ENCODE results near the gene NACA2. TPM values are rescaled to one million over a fixed set of nuclear protein-coding genes. Genes with fewer than 3 reads are reported as not detected.

NACA2 gene
- total and polyA plus RNA-seq, 2 of the 4 experiments (the other 2 are of a cell fraction): not detected

DNA sequence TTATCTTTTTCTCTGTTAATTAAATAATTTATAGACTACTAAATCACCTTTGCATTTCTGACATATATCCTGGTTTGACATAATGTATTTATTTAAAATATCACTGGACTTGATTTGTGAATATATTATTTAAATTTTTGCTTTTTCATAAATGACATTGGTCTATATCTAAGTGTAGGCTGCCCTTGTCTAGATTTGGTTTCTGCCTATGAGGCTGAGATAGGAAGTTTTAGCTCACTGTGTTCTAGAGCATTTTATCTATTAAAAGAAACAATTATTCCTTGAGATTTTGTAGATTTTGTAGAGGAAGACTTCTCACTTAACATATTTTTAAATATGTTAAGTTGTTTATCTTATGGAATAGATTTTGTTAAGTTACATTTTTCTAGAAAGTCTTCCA lies 43.9 kb downstream of the NACA2 start:
- Histone ChIP-seq H2BK120ac (ENCODE audit: low read depth, low read length) (no peak overlapping the region), H2BK5ac (ENCODE audit: low read depth, low read length, poor library complexity, severe bottlenecking) (no peak overlapping the region), H3K4me2 (ENCODE audit: low read depth, low read length) (no peak overlapping the region), H3K14ac (replicated peaks; ENCODE audit: low read depth, low read length) (no peak overlapping the region), H3K79me1 (ENCODE audit: low read depth in 1 of 2, low read length in 2 of 2) (no peaks in the 10 kb centered on the region), H2AK9ac (replicated peaks; ENCODE audit: low read depth, low read length, poor library complexity) (no peak overlapping the region), H3K27ac (ENCODE audit: insufficient read depth, low read length) (no peak overlapping the region), H4K8ac (ENCODE audit: low read depth in 2 of 2, low read length in 2 of 2) (no peak overlapping the region), H3K9ac (ENCODE audit: low read depth, low read length) (no peak overlapping the region), H4K91ac (ENCODE audit: insufficient read depth, low read depth, low read length) (no peak overlapping the region), H3K18ac (ENCODE audit: low read depth, low read length) (no peak overlapping the region), H3K27me3 (ENCODE audit: control insufficient read depth, insufficient read depth, low read length) (peaks cover 5% of the 10 kb centered on the region), H3K4me1 (ENCODE audit: control insufficient read depth, insufficient read depth, low read length) (no peaks in the 10 kb centered on the region), H2BK15ac (ENCODE audit: low read depth, low read length) (no peak overlapping the region), H3K56ac (ENCODE audit: extremely low read depth, insufficient read depth, low read length) (no peak overlapping the region), H2AFZ (replicated peaks; ENCODE audit: low read length, poor library complexity) (no peak overlapping the region), H3K36me3 (ENCODE audit: control insufficient read depth, insufficient read depth, low read length) (no peaks in the 10 kb centered on the region), H3K9me3 (ENCODE audit: control insufficient read depth, insufficient read depth, low read length) (no peaks in the 10 kb centered on the region), H2AK5ac (ENCODE audit: low read depth, low read length) (no peak overlapping the region), H4K20me1 (ENCODE audit: insufficient read depth, low read length) (no peaks in the 10 kb centered on the region), H3K9me1 (ENCODE audit: insufficient read depth, low read length) (no peaks in the 10 kb centered on the region), H3K23ac (ENCODE audit: low read depth, low read length) (no peak overlapping the region), H3K4ac (ENCODE audit: low read depth, low read length) (no peak overlapping the region), H3K4me3 (ENCODE audit: insufficient read depth, low read depth, low read length) (no peak overlapping the region), H2BK20ac (ENCODE audit: low read depth, low read length) (no peak overlapping the region), H4K5ac (ENCODE audit: low read depth, low read length) (no peak overlapping the region)
- in situ Hi-C loops (cut with MboI; ENCODE audit: low sequenced_read_pairs): no loop called here
- POLR2A ChIA-PET (ENCODE audit: unreplicated experiment): no interaction called here
- CTCF ChIA-PET: no interaction called here
- ATAC-seq (ENCODE audit: low read depth): no peak
- dilution Hi-C loops (cut with HindIII; ENCODE audit: low sequenced_read_pairs, unreplicated experiment): no loop called here
- no TSS peak for BruUV-seq (replicated peaks)
- intact Hi-C loops (cut with micrococcal nuclease): no loop called here
- TF ChIP-seq NFE2L2 (IDR thresholded peaks at IDR 0.05; ENCODE audit: low read depth, low read length) (no peak), RAD21 (IDR thresholded peaks at IDR 0.05; ENCODE audit: low read length) (no peak), SMC3 (IDR thresholded peaks at IDR 0.05; ENCODE audit: low read depth, low read length) (no peak), CEBPB (IDR thresholded peaks at IDR 0.05; ENCODE audit: low read depth, low read length) (no peak), RCOR1 (IDR thresholded peaks at IDR 0.05; ENCODE audit: insufficient replicate concordance, low read length) (no peak), MAFK (IDR thresholded peaks at IDR 0.05; ENCODE audit: low read depth, low read length) (no peak), CHD1 (IDR thresholded peaks at IDR 0.05; ENCODE audit: low read depth, low read length) (no peak), RFX5 (IDR thresholded peaks at IDR 0.05; ENCODE audit: low read depth, low read length) (no peak), BHLHE40 (IDR thresholded peaks at IDR 0.05; ENCODE audit: low read depth, low read length) (no peak), MAZ (IDR thresholded peaks at IDR 0.05; ENCODE audit: borderline replicate concordance, low read depth, low read length) (no peak), FOS (IDR thresholded peaks at IDR 0.05; ENCODE audit: low read depth, low read length) (no peak), POLR2A (IDR thresholded peaks at IDR 0.05; ENCODE audit: low read depth, low read length) (no peak)
- TF ChIP-seq, protein P1, sequence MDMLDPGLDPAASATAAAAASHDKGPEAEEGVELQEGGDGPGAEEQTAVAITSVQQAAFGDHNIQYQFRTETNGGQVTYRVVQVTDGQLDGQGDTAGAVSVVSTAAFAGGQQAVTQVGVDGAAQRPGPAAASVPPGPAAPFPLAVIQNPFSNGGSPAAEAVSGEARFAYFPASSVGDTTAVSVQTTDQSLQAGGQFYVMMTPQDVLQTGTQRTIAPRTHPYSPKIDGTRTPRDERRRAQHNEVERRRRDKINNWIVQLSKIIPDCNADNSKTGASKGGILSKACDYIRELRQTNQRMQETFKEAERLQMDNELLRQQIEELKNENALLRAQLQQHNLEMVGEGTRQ (IDR thresholded peaks at IDR 0.05; ENCODE audit: low read depth, low read length): no peak
- TF ChIP-seq, protein P2, sequence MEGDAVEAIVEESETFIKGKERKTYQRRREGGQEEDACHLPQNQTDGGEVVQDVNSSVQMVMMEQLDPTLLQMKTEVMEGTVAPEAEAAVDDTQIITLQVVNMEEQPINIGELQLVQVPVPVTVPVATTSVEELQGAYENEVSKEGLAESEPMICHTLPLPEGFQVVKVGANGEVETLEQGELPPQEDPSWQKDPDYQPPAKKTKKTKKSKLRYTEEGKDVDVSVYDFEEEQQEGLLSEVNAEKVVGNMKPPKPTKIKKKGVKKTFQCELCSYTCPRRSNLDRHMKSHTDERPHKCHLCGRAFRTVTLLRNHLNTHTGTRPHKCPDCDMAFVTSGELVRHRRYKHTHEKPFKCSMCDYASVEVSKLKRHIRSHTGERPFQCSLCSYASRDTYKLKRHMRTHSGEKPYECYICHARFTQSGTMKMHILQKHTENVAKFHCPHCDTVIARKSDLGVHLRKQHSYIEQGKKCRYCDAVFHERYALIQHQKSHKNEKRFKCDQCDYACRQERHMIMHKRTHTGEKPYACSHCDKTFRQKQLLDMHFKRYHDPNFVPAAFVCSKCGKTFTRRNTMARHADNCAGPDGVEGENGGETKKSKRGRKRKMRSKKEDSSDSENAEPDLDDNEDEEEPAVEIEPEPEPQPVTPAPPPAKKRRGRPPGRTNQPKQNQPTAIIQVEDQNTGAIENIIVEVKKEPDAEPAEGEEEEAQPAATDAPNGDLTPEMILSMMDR (conservative IDR thresholded peaks at IDR 0.05; ENCODE audit: low read depth, low read length): no peak
- DNase-seq: no peak

All from IMR-90 (cell line).